HG02623 (cell line): ENCODE results near the gene TLCD3A.
"Not testable (repeated sequence)": the region's sequence is repeated elsewhere in the genome, so short reads cannot be mapped to it uniquely, and the experiment has no call there.

Source experiments
- ATAC-seq: cut with Tn5 transposase; IDR thresholded peaks from one replicate; pipeline ENCODE4 v1.9.1; 2021; ENCODE audit warnings: moderate library complexity; ENCODE audit not compliant: unreplicated experiment

TLCD3A gene

GRCh38 chr17:746783-747629, 14.6 kb downstream of the TLCD3A start:
- no peak for ATAC-seq

GRCh38 chr17:748604-749003, 16.2 kb downstream of the TLCD3A start:
- not testable (repeated sequence) for ATAC-seq

GRCh38 chr17:749359-749758, 17.0 kb downstream of the TLCD3A start:
- ATAC-seq: not testable (repeated sequence)

- no peak for ATAC-seq
Observed at GRCh38 chr17:750431-751037, 18.1 kb downstream of the TLCD3A start.

- peak; percentile 13 for ATAC-seq
Observed at GRCh38 chr17:751269-752001, 19.0 kb downstream of the TLCD3A start.

GRCh38 chr17:752002-752619, 19.7 kb downstream of the TLCD3A start, which contains the start of gene GEMIN4:
GEMIN4 (minus strand) TSS chr17:752264; CDS start chr17:752142, 122 bp downstream.
- peak; percentile 78 for ATAC-seq

- ATAC-seq: peak; percentile 2
Observed at GRCh38 chr17:752620-753219, 20.3 kb downstream of the TLCD3A start.

- no peak for ATAC-seq
Observed at GRCh38 chr17:753418-753817, 21.0 kb downstream of the TLCD3A start.

GRCh38 chr17:755319-755961, 23.0 kb downstream of the TLCD3A start:
- ATAC-seq: not testable (repeated sequence)

- ATAC-seq: not testable (repeated sequence)
Observed at GRCh38 chr17:756010-756567, 23.7 kb downstream of the TLCD3A start.

- ATAC-seq: no peak
Observed at GRCh38 chr17:759964-760363, 27.6 kb downstream of the TLCD3A start.

GRCh38 chr17:760371-760770, 28.0 kb downstream of the TLCD3A start:
- ATAC-seq: no peak

GRCh38 chr17:767076-767475, 34.7 kb downstream of the TLCD3A start:
- ATAC-seq: no peak

GRCh38 chr17:773016-773415, 40.6 kb downstream of the TLCD3A start:
- ATAC-seq: no peak

- no peak for ATAC-seq
Observed at GRCh38 chr17:773467-774312, 41.3 kb downstream of the TLCD3A start.

GRCh38 chr17:774313-774584, 41.9 kb downstream of the TLCD3A start:
- no peak for ATAC-seq

- ATAC-seq: no peak
Observed at GRCh38 chr17:778096-778495, 45.7 kb downstream of the TLCD3A start.

GRCh38 chr17:781805-782731, 49.7 kb downstream of the TLCD3A start, which contains the start of the genes GLOD4 and MRM3:
GLOD4 (minus strand) TSS chr17:782280; CDS start chr17:782255, 25 bp downstream.
MRM3 (plus strand) TSS chr17:782353; CDS start chr17:782379, 26 bp downstream.
- peak; percentile 82 for ATAC-seq
